Heart left ventricle (tissue), 13 donors: ENCODE results near the gene FOXN3.

Experiments
- CTCF ChIP-seq, 12 donors: fragments of 200-600 bp; sonication (generic) in 4 of 12; IDR thresholded peaks; one replicate each; pipeline versions ENCODE4 v1.5.0 to v1.8.0; 2018 to 2022; ENCODE audit warnings: antibody characterized with exemption in 12 of 12, mild to moderate bottlenecking in 5 of 12
- POLR2A ChIP-seq, 2 donors: fragments of 450-650 bp; IDR thresholded peaks; one replicate each; pipeline ENCODE4 v1.6.1; 2017; ENCODE audit warnings: antibody characterized with exemption in 2 of 2, mild to moderate bottlenecking in 2 of 2, moderate library complexity in 2 of 2
- donor health status: ischemic (EF 13 %, LVEDD 7.1; RV severe dilation, severe dysfunction).
- donor health status: DM: no; HTN: yes; CAD: no.
- donor health status: DM: no; HTN: no; CAD: no.
- donor health status: ischemic (EF 25% LVEDD 6.9; RV normal size, moderate dysfunction).
- donor health status: ischemic (EF 25% LVEDD 5.7; RV mildly dilated, moderate dysfunction).
- donor health status: ischemic (EF 35%, LVEDD 5.7; RV mildly dilated, moderate dysfunction).
- donor health status: nonischemic (EF 11% LVEDD 7.7; RV severe dilation, severe dysfunction).
- donor health status: DM: yes; HTN: yes; CAD: no.
- donor health status: PGD.
- donor health status: ischemic (EF 29% LVEDD 5.4; RV normal size, mild dysfunction).
- donor health status: nonischemic (EF 23%, LVEDD 6.1; RV moderate dilation, normal function).

GRCh38 chr14:89435892-89436656 lies 19.0 kb upstream of the FOXN3 start:
- TF ChIP-seq POLR2A (IDR thresholded peaks at IDR 0.05), result no peak
- no peak for TF ChIP-seq CTCF (IDR thresholded peaks at IDR 0.05)
